HCT116 (cell line): ENCODE results near the gene FCMR. TPM values are rescaled to one million over a fixed set of nuclear protein-coding genes. Genes with fewer than 3 reads are reported as not detected.

ENCODE experiments used
- ATAC-seq: fragments of 200-7000 bp; cut with Tn5 transposase; 2 replicates; pipeline ENCODE4 v1.9.1; 2020; ENCODE audit warnings: mild to moderate bottlenecking, moderate library complexity
- BruUV-seq: library from RNA; stranded (reverse); fragments of 400-500 nt; replicated peaks from 2 replicates; lab custom pipeline; 2021; lab: Mats Ljungman, UMichigan
- CTCF ChIA-PET: fragments of 300-600 bp; sonication (Branson Sonifier 250); formaldehyde crosslinking; loops from one replicate; lab custom pipeline; 2021; ENCODE audit warnings: antibody characterized with exemption; lab: Charles Lee
- POLR2A ChIA-PET: fragments of 300-600, 350-600 bp; sonication (Branson Sonifier 250); formaldehyde crosslinking; loops from one replicate; lab custom pipeline; 2021; ENCODE audit warnings: antibody characterized with exemption; lab: Charles Lee
- RAD21 ChIA-PET, 2 experiments: fragments of 300-600 bp; sonication (Branson Sonifier 250); formaldehyde crosslinking; loops; one replicate each; lab custom pipeline; 2023; ENCODE audit warnings: low total read pairs in 2 of 2; ENCODE audit not compliant: uncharacterized antibody in 2 of 2, unreplicated experiment in 2 of 2, low non-redundant PET in 1 of 2; lab: Charles Lee
- DNase-seq: peaks from one replicate; pipeline ENCODE4 v3.0.0-alpha.2; 2010; ENCODE audit warnings: low read depth, low spot score
- H2AFZ ChIP-seq: fragments of 200-600 bp; shearing (Covaris generic), sonication (generic); 2 replicates; pipeline ENCODE4 v1.6.1; 2017; ENCODE audit warnings: low read depth, mixed run types, mixed read lengths, antibody characterized with exemption, low read length; ENCODE audit not compliant: poor library complexity, severe bottlenecking
- H3K27ac ChIP-seq: 2 replicates; pipeline ENCODE4 v1.5.1; 2012; ENCODE audit warnings: low read depth, low read length
- H3K27me3 ChIP-seq: fragments of 200-600 bp; sonication (generic); 2 replicates; pipeline ENCODE4 v1.6.1; 2016; ENCODE audit warnings: mixed run types, low read length, mixed read lengths; ENCODE audit not compliant: insufficient read depth
- H3K36me3 ChIP-seq, 2 experiments: fragments of 200-500 bp in 1 of 2; fragments of 200-600 bp in 1 of 2; sonication (Bioruptor generic) in 1 of 2; sonication (generic) in 1 of 2; 2 replicates each; pipeline versions ENCODE4 v1.5.1 to v1.6.1; 2014 to 2016; ENCODE audit warnings: low read length in 2 of 2, inconsistent platforms in 1 of 2, mixed read lengths in 1 of 2, mixed run types in 1 of 2; ENCODE audit not compliant: insufficient read depth in 2 of 2, control insufficient read depth in 1 of 2
- H3K4me1 ChIP-seq, 2 experiments: fragments of 200-600 bp in 1 of 2; sonication (generic) in 1 of 2; 2 replicates each; pipeline versions ENCODE4 v1.5.1 to v1.6.1; 2012 to 2017; ENCODE audit warnings: low read length in 2 of 2, inconsistent platforms in 1 of 2, mild to moderate bottlenecking in 1 of 2, mixed read lengths in 1 of 2, mixed run types in 1 of 2, moderate library complexity in 1 of 2; ENCODE audit not compliant: insufficient read depth in 2 of 2, control insufficient read depth in 1 of 2
- H3K4me2 ChIP-seq: fragments of 200-600 bp; sonication (generic); 2 replicates; pipeline ENCODE4 v1.6.1; 2017; ENCODE audit warnings: mixed run types, low read length, mixed read lengths
- H3K4me3 ChIP-seq, 2 experiments: fragments of 200-600 bp in 1 of 2; sonication (generic) in 1 of 2; replicated peaks in 1 of 2; 2 replicates each; pipeline ENCODE4 v1.5.1; 2011 to 2016; ENCODE audit warnings: low read length in 2 of 2, control low read depth in 1 of 2, low read depth in 1 of 2, mild to moderate bottlenecking in 1 of 2, mixed read lengths in 1 of 2, mixed run types in 1 of 2
- H3K79me2 ChIP-seq: fragments of 200-600 bp; sonication (generic); 2 replicates; pipeline ENCODE4 v1.6.1; 2017; ENCODE audit warnings: mild to moderate bottlenecking, mixed run types, low read length, moderate library complexity, mixed read lengths; ENCODE audit not compliant: insufficient read depth
- H3K9ac ChIP-seq: fragments of 200-600 bp; sonication (generic); 2 replicates; pipeline ENCODE4 v1.6.1; 2016; ENCODE audit warnings: low read length, mixed read lengths
- H3K9me2 ChIP-seq: fragments of 200-600 bp; sonication (generic), shearing (Covaris generic); 2 replicates; pipeline ENCODE4 v1.6.1; 2017; ENCODE audit warnings: mixed run types, mild to moderate bottlenecking, moderate library complexity; ENCODE audit not compliant: insufficient read depth
- H3K9me3 ChIP-seq, 2 experiments: fragments of 200-500 bp in 1 of 2; fragments of 200-600 bp in 1 of 2; sonication (Bioruptor generic) in 1 of 2; sonication (generic) in 1 of 2; 2 replicates each; pipeline ENCODE4 v1.6.1; 2014 to 2017; ENCODE audit warnings: low read length in 2 of 2, mixed read lengths in 2 of 2, inconsistent platforms in 1 of 2, low read depth in 1 of 2, mild to moderate bottlenecking in 1 of 2, mixed run types in 1 of 2, moderate library complexity in 1 of 2; ENCODE audit not compliant: control insufficient read depth in 1 of 2, insufficient read depth in 1 of 2
- H4K20me1 ChIP-seq: fragments of 200-600 bp; sonication (generic), shearing (Covaris generic); 2 replicates; pipeline ENCODE4 v1.6.1; 2017; ENCODE audit warnings: mixed run types, mild to moderate bottlenecking, moderate library complexity; ENCODE audit not compliant: insufficient read depth
- ATF3 ChIP-seq: IDR thresholded peaks from 2 replicates; pipeline ENCODE4 v1.6.1; 2012
- CEBPB ChIP-seq: IDR thresholded peaks from 2 replicates; pipeline ENCODE4 v1.6.1; 2012; ENCODE audit warnings: low read depth
- CTCF ChIP-seq, 3 experiments: fragments of 200-600 bp in 1 of 3; sonication (generic) in 1 of 3; IDR thresholded peaks in 2 of 3; conservative IDR thresholded peaks in 1 of 3; 2 replicates each; pipeline ENCODE4 v1.5.1; 2012 to 2017; ENCODE audit warnings: low read depth in 2 of 3, low read length in 2 of 3, antibody characterized with exemption in 1 of 3, borderline replicate concordance in 1 of 3, control low read depth in 1 of 3, mild to moderate bottlenecking in 1 of 3, mixed read lengths in 1 of 3, mixed run types in 1 of 3, moderate library complexity in 1 of 3; ENCODE audit not compliant: insufficient read depth in 1 of 3
- EZH2 ChIP-seq: fragments of 200-600 bp; sonication (generic); IDR thresholded peaks from 2 replicates; pipeline ENCODE4 v1.6.1; 2017; ENCODE audit warnings: antibody characterized with exemption, mixed run types
- POLR2A ChIP-seq: IDR thresholded peaks from 2 replicates; pipeline ENCODE4 v1.7.0; 2011; ENCODE audit warnings: borderline replicate concordance; ENCODE audit not compliant: insufficient read depth, insufficient read length; ENCODE audit errors: extremely low read depth
- RAD21 ChIP-seq: IDR thresholded peaks from 2 replicates; pipeline ENCODE4 v1.6.1; 2012; ENCODE audit warnings: low read depth, mild to moderate bottlenecking
- SIN3A ChIP-seq: IDR thresholded peaks from 2 replicates; pipeline ENCODE4 v1.6.1; 2012; ENCODE audit warnings: low read depth
- SP1 ChIP-seq: IDR thresholded peaks from 2 replicates; pipeline ENCODE4 v1.6.1; 2012; ENCODE audit warnings: low read depth
- intact Hi-C: fragments of 100-400 bp; cut with micrococcal nuclease; formaldehyde crosslinking; loops from 2 replicates; pipeline ENCODE4 v1.10.0; 2022
- total RNA-seq: library from RNA; stranded (reverse); gene quantifications from one replicate; pipeline ENCODE4 v1.2.1, GENCODE V29; 2021; ENCODE audit not compliant: unreplicated experiment

Gene FCMR
- total RNA-seq, 1 experiment from 2014 or later = 0.61 TPM

- H3K27ac ChIP-seq = no peak overlapping the region
- RAD21 ChIA-PET = no interaction called here
Measured at GRCh38 chr1:206937425-206937824, 15.7 kb upstream of the FCMR start.

More at GRCh38 chr1:206937425-206937824, 15.7 kb upstream of the FCMR start:
- Histone ChIP-seq H4K20me1 (no peaks in the 10 kb centered on the region), H2AFZ (no peak overlapping the region), H3K9me3 (no peaks in the 10 kb centered on the region), H3K27me3 (0 out of 2 replicates have a peak, but pooled peaks cover under 1% of the 10 kb centered on the region), H3K36me3 (no peaks in the 10 kb centered on the region), H3K4me1 (no peaks in the 10 kb centered on the region), H3K4me2 (no peak overlapping the region), H3K79me2 (no peaks in the 10 kb centered on the region), H3K9ac (no peak overlapping the region), H3K4me3 (no peak overlapping the region), H3K9me2 (no peaks in the 10 kb centered on the region)
- no peak for TF ChIP-seq SP1
- TF ChIP-seq ATF3 = no peak
- TF ChIP-seq EZH2 = no peak
- no peak for TF ChIP-seq CEBPB
- no peak for TF ChIP-seq SIN3A
- no peak for TF ChIP-seq RAD21
- TF ChIP-seq POLR2A = no peak
- TF ChIP-seq CTCF (IDR thresholded peaks at IDR 0.05 in 2 of 3, conservative IDR thresholded peaks at IDR 0.05 in 1 of 3; ENCODE audit: borderline replicate concordance in 1 of 3, insufficient read depth in 1 of 3, low read depth in 2 of 3, low read length in 2 of 3) = no peak
- POLR2A ChIA-PET = no interaction called here
- ATAC-seq (no peak), DNase-seq (no peak)
- no TSS peak for BruUV-seq
- intact Hi-C loops = no loop called here
- CTCF ChIA-PET = interaction anchor here (1.3 to 2.5 kb wide), 2 partner anchors 8 to 44 kb away, joined by 4 to 14 read pairs; partner anchors contain the start of gene PIGR
